Measurements from ENCODE around the gene ODAD2. TPM values are rescaled to one million over a fixed set of nuclear protein-coding genes. Genes with fewer than 3 reads are reported as not detected.
"Not testable (repeated sequence)": the region's sequence is repeated elsewhere in the genome, so short reads cannot be mapped to it uniquely, and the experiment has no call there.

The ODAD2 gene
- not detected in 2 replicates for total RNA-seq (2014; rRNA removed; shearing (Covaris generic))

- DNase-seq (ENCODE audit: low read depth): no peak
Observed at GRCh38 chr10:27998954-27999275, at the start of gene ODAD2. TSS of gene ODAD2 (minus strand) at chr10:27999079. CDS start at chr10:27995142, 3,937 bp downstream.

GRCh38 chr10:28047061-28047460, 48.2 kb upstream of the ODAD2 start:
- DNase-seq (ENCODE audit: low read depth): no peak

GRCh38 chr10:28046579-28046978, 47.7 kb upstream of the ODAD2 start:
- no peak for DNase-seq (ENCODE audit: low read depth)

- DNase-seq (ENCODE audit: low read depth): no peak
Observed at GRCh38 chr10:28043941-28044340, 45.1 kb upstream of the ODAD2 start.

DNA sequence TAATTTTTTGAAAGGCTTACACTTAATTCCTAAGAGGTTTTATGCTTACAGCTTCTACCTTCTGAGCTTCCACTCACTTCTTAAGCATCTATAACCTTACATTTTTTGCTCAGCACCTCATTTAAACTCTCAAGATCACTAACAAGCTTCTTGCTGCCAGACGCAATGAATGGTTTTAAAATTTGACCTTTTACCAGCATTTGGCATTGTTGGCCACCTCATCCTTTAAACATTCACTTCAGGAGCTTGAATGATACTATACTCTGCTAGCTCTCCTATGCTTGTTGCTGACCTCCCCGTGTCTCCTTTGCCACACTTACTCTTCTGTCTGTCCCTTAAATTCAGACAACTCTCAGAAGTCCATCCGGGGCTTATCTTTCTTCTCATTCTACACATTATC, 37.7 kb upstream of the ODAD2 start:
- DNase-seq (ENCODE audit: low read depth): no peak

- no peak for DNase-seq (ENCODE audit: low read depth)
Observed at GRCh38 chr10:28020993-28021982, 22.4 kb upstream of the ODAD2 start.

- DNase-seq (ENCODE audit: low read depth): no peak
Observed at GRCh38 chr10:28020080-28020860, 21.4 kb upstream of the ODAD2 start.

DNA sequence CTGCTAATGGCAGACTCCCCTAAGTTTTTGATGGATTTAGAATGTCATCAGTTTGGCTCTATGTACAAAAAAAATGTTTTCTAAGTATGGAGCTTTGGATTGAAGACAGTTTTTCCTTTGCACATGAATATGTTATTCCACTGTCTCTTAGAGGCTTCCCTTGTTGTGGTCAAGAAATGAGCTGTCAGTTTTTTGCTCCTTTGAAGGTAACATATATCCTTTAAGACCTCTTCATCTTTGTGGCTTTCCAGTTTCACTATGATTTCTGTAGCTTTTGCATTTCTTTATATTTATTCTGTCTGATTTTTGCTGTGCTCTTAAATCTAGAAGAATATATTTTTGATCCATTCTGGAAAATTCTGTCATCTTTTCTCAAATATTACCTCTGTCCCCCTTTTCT, 15.8 kb upstream of the ODAD2 start:
- DNase-seq (ENCODE audit: low read depth): no peak

DNA sequence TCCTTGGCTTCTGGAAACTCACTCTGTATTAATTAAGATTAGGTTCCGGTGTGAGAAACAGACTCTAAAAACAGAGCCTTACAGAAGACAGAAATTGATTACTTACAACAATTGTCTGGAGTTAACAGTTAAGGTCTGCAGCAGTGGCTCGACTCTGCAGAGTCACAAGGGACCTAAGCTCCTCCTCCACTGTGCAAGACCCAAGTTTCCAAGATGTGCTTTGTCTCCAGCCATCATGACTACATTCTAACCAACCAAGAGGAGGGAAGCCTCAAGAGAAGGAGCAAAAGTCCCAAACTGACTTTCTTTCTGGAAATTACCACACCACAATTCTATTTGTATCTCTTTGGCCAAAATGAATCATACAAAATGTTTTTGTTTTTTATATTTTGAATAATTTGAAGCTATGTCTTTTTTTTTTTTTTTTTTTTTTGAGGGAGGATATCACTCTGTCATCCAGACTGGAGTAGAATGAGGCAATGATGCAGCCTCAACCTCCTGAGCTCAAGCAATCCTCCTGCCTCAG, 14.2 kb upstream of the ODAD2 start:
- DNase-seq (ENCODE audit: low read depth): no peak

DNA sequence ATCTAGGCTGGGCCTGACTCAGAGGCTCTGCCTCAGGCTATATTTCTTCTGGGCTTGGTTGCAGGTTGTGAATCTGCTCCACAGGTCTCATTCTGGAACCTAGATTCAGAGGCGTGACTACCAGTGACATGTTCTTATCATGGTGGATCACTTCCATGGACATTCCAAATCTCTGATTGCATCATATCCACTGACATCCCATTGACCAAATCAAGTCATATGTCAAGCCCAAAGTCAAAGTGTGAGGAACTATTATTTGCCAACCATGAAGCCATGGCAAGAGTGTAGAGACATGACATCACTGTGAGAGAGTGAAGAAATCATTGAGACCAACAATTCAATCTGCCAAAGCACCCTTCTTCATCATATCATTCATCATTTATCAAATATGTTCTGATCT, 11.9 kb upstream of the ODAD2 start:
- no peak for DNase-seq (ENCODE audit: low read depth)

- DNase-seq (ENCODE audit: low read depth): no peak
Observed at GRCh38 chr10:28008054-28008453, 9.2 kb upstream of the ODAD2 start.

DNA sequence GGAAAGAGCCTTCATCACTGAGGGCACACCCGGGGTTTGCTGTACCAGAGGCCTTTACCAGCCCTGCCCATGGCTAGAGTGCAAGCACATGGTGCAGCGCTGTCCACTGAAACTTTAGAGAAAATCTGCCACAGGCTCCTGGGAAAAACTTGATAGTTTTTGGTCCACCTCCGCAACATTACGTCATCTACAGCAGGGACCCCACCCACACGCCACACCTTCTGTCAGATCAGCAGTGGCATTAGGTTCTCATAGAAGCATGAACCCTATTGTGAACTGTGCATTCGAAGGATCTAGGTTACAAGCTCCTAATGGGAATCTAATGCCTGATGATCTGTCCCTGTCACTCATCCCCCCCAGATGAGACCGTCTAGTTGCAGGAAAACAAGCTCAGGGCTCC, 2.5 kb upstream of the ODAD2 start:
- DNase-seq (ENCODE audit: low read depth): no peak

- DNase-seq (ENCODE audit: low read depth): no peak
Observed at GRCh38 chr10:27998178-27998953, 513 bp downstream of the ODAD2 start.

- DNase-seq (ENCODE audit: low read depth): no peak
Observed at GRCh38 chr10:27997865-27998177, 1.1 kb downstream of the ODAD2 start.

GRCh38 chr10:27995311-27995710, 3.6 kb downstream of the ODAD2 start:
- DNase-seq (ENCODE audit: low read depth): no peak

GRCh38 chr10:27989357-27989756, 9.5 kb downstream of the ODAD2 start:
- DNase-seq (ENCODE audit: low read depth): not testable (repeated sequence)

DNA sequence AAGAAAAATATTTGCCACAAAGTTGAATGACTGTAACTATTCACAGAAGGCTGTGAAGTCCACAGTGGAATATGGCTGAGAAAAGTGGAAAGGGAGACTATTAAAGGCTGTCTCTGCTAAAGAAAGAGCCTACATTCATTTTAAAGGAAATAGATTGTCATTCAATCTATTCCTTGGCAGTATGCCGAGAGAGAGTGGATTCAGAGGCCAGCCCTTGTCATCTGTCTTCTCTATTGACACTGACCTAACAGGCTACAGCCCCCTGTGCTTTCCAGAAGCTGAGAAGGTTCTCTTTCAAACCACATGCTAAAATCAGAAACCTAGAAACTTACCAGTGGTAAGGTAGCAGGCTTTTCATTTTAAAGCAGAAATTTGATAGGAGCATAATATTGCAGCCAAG, 12.1 kb downstream of the ODAD2 start:
- no peak for DNase-seq (ENCODE audit: low read depth)

DNA sequence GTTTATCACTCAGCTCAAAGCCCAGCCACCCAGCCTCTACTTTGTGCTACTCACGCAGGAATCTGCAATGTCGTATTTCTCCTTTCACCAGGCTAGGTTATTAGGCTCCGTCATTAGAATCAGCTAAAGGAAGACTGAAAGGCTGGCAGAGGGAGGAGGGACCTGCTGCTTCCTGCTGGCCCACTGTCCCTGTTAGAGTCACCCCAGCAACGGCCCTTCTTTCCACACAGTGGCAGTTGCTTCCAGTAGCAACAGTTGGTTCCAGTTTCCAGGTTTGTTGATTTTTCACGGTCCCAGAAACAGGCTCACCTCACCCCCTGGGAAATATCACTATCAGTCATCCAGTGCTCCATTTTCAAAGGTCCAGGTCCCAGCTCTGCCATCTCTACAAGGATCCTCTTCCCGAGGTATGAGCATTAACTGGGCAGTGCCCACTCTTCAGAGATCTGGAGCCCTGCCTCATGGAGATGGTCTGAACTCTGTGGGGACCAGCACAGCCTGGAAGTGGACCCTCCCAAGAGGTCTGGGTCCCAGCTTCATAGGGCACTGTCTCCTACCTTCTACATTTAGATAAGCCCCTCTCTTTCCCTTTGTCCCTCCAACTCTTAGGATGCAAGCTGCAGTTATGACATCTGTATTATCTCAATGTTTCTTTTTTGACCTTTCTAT, 15.9 kb downstream of the ODAD2 start:
- DNase-seq (ENCODE audit: low read depth): no peak

DNA sequence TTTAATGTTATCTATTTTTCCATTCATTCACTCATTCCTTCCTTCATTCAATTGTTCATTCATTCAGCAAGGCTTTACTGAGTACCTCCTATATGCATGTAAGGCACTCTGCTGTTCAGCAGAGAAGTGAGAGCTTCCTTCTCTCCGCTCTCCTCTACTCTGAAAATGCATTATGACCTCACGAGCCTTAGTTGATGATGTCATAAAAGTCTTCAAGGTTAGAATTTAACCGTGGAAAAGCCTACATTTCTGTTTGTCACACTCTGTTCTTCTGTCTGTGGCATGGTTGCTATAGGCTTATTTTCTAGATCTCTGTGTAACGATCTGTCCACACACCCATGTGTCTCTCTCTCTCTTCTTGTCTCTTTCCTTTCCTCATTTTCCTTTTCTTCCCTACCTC, 17.1 kb downstream of the ODAD2 start:
- DNase-seq (ENCODE audit: low read depth): no peak

DNA sequence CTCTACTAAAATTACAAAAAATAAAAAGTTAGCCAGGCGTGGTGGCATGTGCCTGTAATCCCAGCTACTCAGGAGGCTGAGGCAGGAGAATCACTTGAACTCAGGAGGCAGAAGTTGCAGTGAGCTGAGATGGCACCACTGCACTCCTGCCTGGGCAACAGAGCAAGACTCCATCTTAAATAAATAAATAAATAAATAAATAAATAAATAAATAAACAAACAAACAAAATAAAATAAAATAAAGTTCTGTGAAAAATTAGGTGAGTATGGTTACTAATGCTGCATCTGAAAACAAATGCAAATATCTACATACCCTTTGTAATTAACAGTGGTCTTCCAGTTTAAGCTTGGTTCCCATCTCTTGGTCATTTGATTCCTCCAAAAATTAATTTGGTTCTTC, 28.1 kb downstream of the ODAD2 start:
- DNase-seq (ENCODE audit: low read depth): not testable (repeated sequence)

GRCh38 chr10:27969931-27970330, 28.9 kb downstream of the ODAD2 start:
- not testable (repeated sequence) for DNase-seq (ENCODE audit: low read depth)

Measured in RPMI7951 (cell line).